K562 (cell line): ENCODE measurements around the gene ACBD4.

Source experiments
- ARID3A ChIP-seq: IDR thresholded peaks from 2 replicates; pipeline ENCODE4 v1.6.1; 2012; ENCODE audit warnings: low read depth, low read length, improper control_type of control experiment, borderline replicate concordance
- KLF10 ChIP-seq: fragments of 250-450 bp; sonication (Bioruptor Pico); IDR thresholded peaks from 2 replicates; pipeline ENCODE4 v1.6.1; 2021; ENCODE audit warnings: matching md5 sums
- MEF2A ChIP-seq: IDR thresholded peaks from 2 replicates; pipeline ENCODE4 v1.6.1; 2011; ENCODE audit warnings: low read depth, mild to moderate bottlenecking, low read length, moderate library complexity; ENCODE audit not compliant: control insufficient read depth
- TRIM28 ChIP-seq: fragments of 450-650 bp; IDR thresholded peaks from 2 replicates; pipeline ENCODE4 v1.6.1; 2017
- YY1 ChIP-seq, 3 experiments: IDR thresholded peaks; 2 replicates each; pipeline ENCODE4 v1.6.1; 2011; ENCODE audit warnings: low read length in 2 of 3, mild to moderate bottlenecking in 2 of 3, moderate library complexity in 2 of 3, borderline replicate concordance in 1 of 3, control low read depth in 1 of 3, low read depth in 1 of 3; ENCODE audit not compliant: insufficient read depth in 3 of 3, insufficient replicate concordance in 2 of 3, control insufficient read depth in 1 of 3, insufficient read length in 1 of 3; ENCODE audit errors: extremely low read depth in 1 of 3
- ZNF184 ChIP-seq: sonication (generic); formaldehyde crosslinking; IDR thresholded peaks from 2 replicates; pipeline ENCODE4 v1.5.0; 2020; ENCODE audit warnings: missing genetic modification reagents
- ZNF445 ChIP-seq: fragments of 250-450 bp; sonication (Bioruptor Pico); IDR thresholded peaks from 2 replicates; pipeline ENCODE4 v1.4.0; 2020; ENCODE audit warnings: low read depth, mild to moderate bottlenecking, moderate library complexity

- no peak for TF ChIP-seq MEF2A
- no peak for TF ChIP-seq TRIM28
- no peak for TF ChIP-seq ZNF445
- TF ChIP-seq KLF10: no peak
- no peak for TF ChIP-seq ARID3A
- TF ChIP-seq ZNF184: no peak
- TF ChIP-seq YY1 (IDR thresholded peaks at IDR 0.05; ENCODE audit: borderline replicate concordance in 1 of 3, control insufficient read depth in 1 of 3, extremely low read depth in 1 of 3, insufficient read depth in 3 of 3, insufficient read length in 1 of 3, insufficient replicate concordance in 2 of 3, low read depth in 1 of 3, low read length in 2 of 3): no peak
These were observed 4.0 kb downstream of the ACBD4 start for GRCh38 chr17:45139533-45139920.
